ENCODE results near the gene UBE2F.

Gene UBE2F

DNA sequence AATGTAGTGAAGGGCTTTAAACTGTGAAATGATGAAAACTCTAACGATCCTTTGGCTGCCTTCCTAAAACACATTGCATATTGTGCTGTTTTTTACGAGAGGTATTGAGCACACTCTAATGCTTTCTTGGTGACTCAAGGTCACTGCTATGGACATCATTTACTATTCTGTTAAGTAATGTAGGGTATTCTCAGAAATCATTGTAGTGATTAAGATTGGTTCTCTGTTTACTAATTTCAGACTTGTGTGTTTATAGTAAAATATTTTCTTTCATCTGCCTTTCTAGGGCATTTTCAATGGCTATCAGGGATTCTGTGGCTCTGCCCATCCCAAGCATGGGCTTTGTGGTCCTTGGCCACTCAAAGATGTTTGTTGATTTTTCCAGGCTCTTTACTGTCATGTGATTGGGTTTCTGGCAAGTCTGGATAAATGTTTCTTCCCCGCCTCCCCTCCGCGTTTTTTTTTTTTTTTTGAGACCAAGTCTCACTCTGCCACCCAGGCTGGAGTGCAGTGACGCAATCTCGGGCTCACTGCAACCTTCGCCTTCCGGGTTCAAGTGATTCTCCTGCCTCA is 29.3 kb downstream of the UBE2F start:
- TF ChIP-seq, protein P1, sequence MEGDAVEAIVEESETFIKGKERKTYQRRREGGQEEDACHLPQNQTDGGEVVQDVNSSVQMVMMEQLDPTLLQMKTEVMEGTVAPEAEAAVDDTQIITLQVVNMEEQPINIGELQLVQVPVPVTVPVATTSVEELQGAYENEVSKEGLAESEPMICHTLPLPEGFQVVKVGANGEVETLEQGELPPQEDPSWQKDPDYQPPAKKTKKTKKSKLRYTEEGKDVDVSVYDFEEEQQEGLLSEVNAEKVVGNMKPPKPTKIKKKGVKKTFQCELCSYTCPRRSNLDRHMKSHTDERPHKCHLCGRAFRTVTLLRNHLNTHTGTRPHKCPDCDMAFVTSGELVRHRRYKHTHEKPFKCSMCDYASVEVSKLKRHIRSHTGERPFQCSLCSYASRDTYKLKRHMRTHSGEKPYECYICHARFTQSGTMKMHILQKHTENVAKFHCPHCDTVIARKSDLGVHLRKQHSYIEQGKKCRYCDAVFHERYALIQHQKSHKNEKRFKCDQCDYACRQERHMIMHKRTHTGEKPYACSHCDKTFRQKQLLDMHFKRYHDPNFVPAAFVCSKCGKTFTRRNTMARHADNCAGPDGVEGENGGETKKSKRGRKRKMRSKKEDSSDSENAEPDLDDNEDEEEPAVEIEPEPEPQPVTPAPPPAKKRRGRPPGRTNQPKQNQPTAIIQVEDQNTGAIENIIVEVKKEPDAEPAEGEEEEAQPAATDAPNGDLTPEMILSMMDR (IDR thresholded peaks at IDR 0.05; ENCODE audit: low read depth, low read length), result no peak
- no peak for TF ChIP-seq EZH2phosphoT487 (IDR thresholded peaks at IDR 0.05; ENCODE audit: low read depth)
- H3K4me1 ChIP-seq (ENCODE audit: low read length), result no peaks in the 10 kb centered on the region
- H3K9me3 ChIP-seq (ENCODE audit: insufficient read depth, low read length), result no peaks in the 10 kb centered on the region
- no peaks in the 10 kb centered on the region for H4K20me1 ChIP-seq (ENCODE audit: insufficient read depth, low read length)
- H2AFZ ChIP-seq (ENCODE audit: low read depth, low read length), result no peak overlapping the region
- H3K4me3 ChIP-seq (ENCODE audit: low read length), result no peak overlapping the region
- no peaks in the 10 kb centered on the region for H3K79me2 ChIP-seq (ENCODE audit: low read length)
- H3K9ac ChIP-seq (ENCODE audit: low read length), result no peak overlapping the region
- H3K4me2 ChIP-seq (ENCODE audit: low read length), result no peak overlapping the region
- no peaks in the 10 kb centered on the region for H3K27me3 ChIP-seq (ENCODE audit: low read depth, low read length)
- H3K27ac ChIP-seq (ENCODE audit: low read length), result no peak overlapping the region
- peaks cover 5% of the 10 kb centered on the region for H3K36me3 ChIP-seq (replicated peaks; ENCODE audit: low read depth, low read length)

DNA sequence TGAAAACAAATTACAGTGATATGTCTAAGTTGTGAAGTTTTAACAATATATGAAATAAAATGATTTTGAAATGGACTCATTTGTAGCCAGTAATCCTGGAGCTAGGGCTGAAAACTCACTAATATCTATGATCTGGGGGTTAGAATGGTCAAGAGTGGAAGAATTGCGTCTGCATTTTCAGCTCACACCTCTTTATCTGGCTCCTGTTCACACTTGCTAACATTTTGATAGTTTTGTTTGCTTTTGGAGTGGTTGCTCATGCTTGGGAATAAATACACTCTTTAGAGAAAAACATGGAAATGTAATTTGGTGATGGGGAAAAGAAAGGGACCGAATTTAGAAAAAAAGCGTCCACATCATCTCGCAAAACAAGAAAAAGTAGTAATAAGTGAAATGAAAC is 30.7 kb downstream of the UBE2F start:
- H3K4me3 ChIP-seq (ENCODE audit: low read length), result no peak overlapping the region
- H3K9me3 ChIP-seq (ENCODE audit: insufficient read depth, low read length), result no peaks in the 10 kb centered on the region
- H2AFZ ChIP-seq (ENCODE audit: low read depth, low read length), result no peak overlapping the region
- H4K20me1 ChIP-seq (ENCODE audit: insufficient read depth, low read length), result no peaks in the 10 kb centered on the region
- no peaks in the 10 kb centered on the region for H3K27me3 ChIP-seq (ENCODE audit: low read depth, low read length)
- no peak overlapping the region for H3K27ac ChIP-seq (ENCODE audit: low read length)
- peaks cover 5% of the 10 kb centered on the region for H3K36me3 ChIP-seq (replicated peaks; ENCODE audit: low read depth, low read length)
- H3K9ac ChIP-seq (ENCODE audit: low read length), result no peak overlapping the region
- no peak overlapping the region for H3K4me2 ChIP-seq (ENCODE audit: low read length)
- TF ChIP-seq, protein P1 (IDR thresholded peaks at IDR 0.05; ENCODE audit: low read depth, low read length), result no peak
- TF ChIP-seq EZH2phosphoT487 (IDR thresholded peaks at IDR 0.05; ENCODE audit: low read depth), result no peak
- no peaks in the 10 kb centered on the region for H3K4me1 ChIP-seq (ENCODE audit: low read length)
- no peaks in the 10 kb centered on the region for H3K79me2 ChIP-seq (ENCODE audit: low read length)

DNA sequence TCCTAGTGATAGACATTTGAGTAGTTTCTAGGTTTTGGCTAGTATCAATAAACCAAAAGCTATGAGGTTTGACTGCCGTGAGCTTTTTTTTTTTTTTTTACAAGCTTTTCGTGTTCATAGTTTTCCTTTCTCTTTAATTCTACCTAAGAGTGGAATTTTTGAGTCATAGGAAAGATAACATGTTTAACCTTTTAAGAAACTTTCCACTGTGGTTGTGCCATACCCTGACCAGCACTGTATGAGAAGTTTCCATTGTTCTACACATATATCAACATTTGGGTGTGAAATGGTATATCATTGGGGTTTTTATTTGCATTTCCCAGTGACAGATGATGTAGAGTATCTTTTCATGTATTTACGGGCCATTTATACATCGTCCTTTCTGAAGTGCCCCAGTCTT is 31.7 kb downstream of the UBE2F start:
- TF ChIP-seq, protein P1 (IDR thresholded peaks at IDR 0.05; ENCODE audit: low read depth, low read length), result no peak
- TF ChIP-seq EZH2phosphoT487 (IDR thresholded peaks at IDR 0.05; ENCODE audit: low read depth), result no peak
- H3K4me1 ChIP-seq (ENCODE audit: low read length), result no peaks in the 10 kb centered on the region
- H3K9me3 ChIP-seq (ENCODE audit: insufficient read depth, low read length), result no peaks in the 10 kb centered on the region
- H3K9ac ChIP-seq (ENCODE audit: low read length), result no peak overlapping the region
- no peaks in the 10 kb centered on the region for H3K27me3 ChIP-seq (ENCODE audit: low read depth, low read length)
- no peaks in the 10 kb centered on the region for H4K20me1 ChIP-seq (ENCODE audit: insufficient read depth, low read length)
- no peak overlapping the region for H2AFZ ChIP-seq (ENCODE audit: low read depth, low read length)
- H3K27ac ChIP-seq (ENCODE audit: low read length), result no peak overlapping the region
- peaks cover 5% of the 10 kb centered on the region for H3K36me3 ChIP-seq (replicated peaks; ENCODE audit: low read depth, low read length)
- no peaks in the 10 kb centered on the region for H3K79me2 ChIP-seq (ENCODE audit: low read length)
- no peak overlapping the region for H3K4me2 ChIP-seq (ENCODE audit: low read length)
- H3K4me3 ChIP-seq (ENCODE audit: low read length), result no peak overlapping the region

DNA sequence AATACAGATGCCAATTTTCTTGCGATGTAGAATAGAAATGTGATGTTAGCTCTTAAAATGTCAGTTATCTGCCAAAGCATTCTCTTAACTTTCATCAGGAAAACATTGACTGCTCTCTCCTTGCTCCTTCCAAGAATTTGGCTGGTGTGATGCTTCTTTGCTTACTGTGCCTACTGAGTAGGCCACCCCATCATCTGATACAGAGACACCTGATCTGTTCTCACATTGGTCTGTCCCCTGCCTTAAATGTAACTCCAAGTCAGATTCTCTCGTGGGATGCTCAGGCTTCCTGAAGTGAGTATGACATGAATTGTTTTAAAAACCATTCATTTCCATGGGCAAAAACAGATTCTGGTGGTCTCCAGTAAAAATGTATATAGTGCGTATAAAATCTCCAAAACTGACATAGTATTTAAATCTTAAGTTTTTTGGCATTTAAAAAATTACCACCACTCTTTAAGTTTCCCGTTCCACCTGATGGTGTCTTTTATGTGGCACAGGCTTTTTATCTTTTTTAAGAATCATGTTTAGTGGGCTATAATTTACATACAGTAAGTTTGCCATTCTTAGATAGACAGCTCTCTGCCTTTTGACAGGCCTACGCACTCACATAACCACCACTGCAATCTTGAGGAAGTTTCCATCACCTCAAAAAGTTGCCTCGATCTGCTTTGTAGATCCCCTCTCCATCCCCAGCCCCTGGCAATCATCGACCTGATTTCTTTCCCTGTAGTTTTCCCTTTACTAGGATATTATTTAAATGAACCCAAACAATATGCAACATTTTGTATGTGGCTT is 36.6 kb downstream of the UBE2F start:
- Histone ChIP-seq H2AFZ (ENCODE audit: low read depth, low read length) (no peak overlapping the region), H3K36me3 (replicated peaks; ENCODE audit: low read depth, low read length) (peaks cover 5% of the 10 kb centered on the region), H3K9ac (ENCODE audit: low read length) (no peak overlapping the region), H3K4me1 (ENCODE audit: low read length) (no peaks in the 10 kb centered on the region; the same call in 1 of the 2 replicates), H4K20me1 (ENCODE audit: insufficient read depth, low read length) (no peaks in the 10 kb centered on the region), H3K27ac (ENCODE audit: low read length) (no peak overlapping the region), H3K9me3 (ENCODE audit: insufficient read depth, low read length) (no peaks in the 10 kb centered on the region), H3K79me2 (ENCODE audit: low read length) (no peaks in the 10 kb centered on the region), H3K27me3 (ENCODE audit: low read depth, low read length) (no peaks in the 10 kb centered on the region), H3K4me2 (ENCODE audit: low read length) (no peak overlapping the region), H3K4me3 (ENCODE audit: low read length) (no peak overlapping the region)
- TF ChIP-seq, protein P1 (IDR thresholded peaks at IDR 0.05; ENCODE audit: low read depth, low read length), result no peak
- no peak for TF ChIP-seq EZH2phosphoT487 (IDR thresholded peaks at IDR 0.05; ENCODE audit: low read depth)
